ENCODE data around the gene OR2L2. TPM values are rescaled to one million over a fixed set of nuclear protein-coding genes. Genes with fewer than 3 reads are reported as not detected.
A peak's percentile ranks its signal among the peaks of the same experiment; 100 is the strongest.

OR2L2 gene
- polyA plus RNA-seq, 2 of the 4 experiments (the other 2 are of a cell fraction) = not detected

DNA sequence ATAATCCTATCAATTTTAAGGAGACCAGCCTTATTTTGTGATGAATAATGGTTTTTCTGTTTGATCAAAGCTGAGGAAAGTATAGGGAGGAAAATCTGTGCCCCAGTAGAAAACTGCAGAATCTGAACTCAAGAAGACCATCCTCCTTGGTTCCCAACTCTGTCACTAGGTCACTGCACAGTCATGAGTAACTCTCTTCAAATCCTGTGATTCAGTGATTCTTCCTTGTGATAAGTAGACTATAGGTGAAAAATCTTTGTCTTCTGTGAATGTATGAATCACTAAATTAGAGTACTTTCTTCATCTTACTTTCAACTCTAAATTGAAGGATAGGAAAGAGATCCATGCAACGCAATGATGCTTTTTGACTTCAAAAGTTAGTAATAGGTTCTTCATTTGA is 29.7 kb upstream of the OR2L2 start:
- POLR2A ChIA-PET = no interaction called here
- ATAC-seq = no peak
- H3K4me3 ChIP-seq = no peak overlapping the region
- CTCF ChIA-PET = no interaction called here
- peaks cover 5% of the 10 kb centered on the region; the same call in 1 of the 3 replicates for H3K9me3 ChIP-seq
- no peak for FAIRE-seq
- H3K4me1 ChIP-seq = no peaks in the 10 kb centered on the region
- no peak for DNase-seq (ENCODE audit: low read depth in 1 of 2, low spot score in 1 of 2)
- WGBS (ENCODE audit: missing lambda C conversion rate) = 0% methylated on average over 1 of the region's 1 CpG
- H3K4me2 ChIP-seq = no peak overlapping the region
- TF ChIP-seq EP300 (IDR thresholded peaks at IDR 0.05) (no peak), KDM1A (IDR thresholded peaks at IDR 0.05; ENCODE audit: low read depth) (no peak), CBX8 (IDR thresholded peaks at IDR 0.05) (no peak), BHLHE40 (IDR thresholded peaks at IDR 0.05; ENCODE audit: low read depth, low read length) (no peak), CHD2 (IDR thresholded peaks at IDR 0.05; ENCODE audit: low read length, partially characterized antibody) (no peak), SMC3 (IDR thresholded peaks at IDR 0.05) (no peak), CEBPB (IDR thresholded peaks at IDR 0.05) (no peak), CBX2 (IDR thresholded peaks at IDR 0.05; ENCODE audit: borderline replicate concordance, low read depth) (no peak), NR3C1 (IDR thresholded peaks at IDR 0.05) (no peak), RAD21 (conservative IDR thresholded peaks at IDR 0.05 in 1 of 2, IDR thresholded peaks at IDR 0.05 in 1 of 2) (no peak), MAZ (IDR thresholded peaks at IDR 0.05; ENCODE audit: borderline replicate concordance, low read depth, low read length) (no peak), ZSCAN20 (CRISPR knock-in tag; IDR thresholded peaks at IDR 0.05) (no peak)
- TF ChIP-seq, protein P1, sequence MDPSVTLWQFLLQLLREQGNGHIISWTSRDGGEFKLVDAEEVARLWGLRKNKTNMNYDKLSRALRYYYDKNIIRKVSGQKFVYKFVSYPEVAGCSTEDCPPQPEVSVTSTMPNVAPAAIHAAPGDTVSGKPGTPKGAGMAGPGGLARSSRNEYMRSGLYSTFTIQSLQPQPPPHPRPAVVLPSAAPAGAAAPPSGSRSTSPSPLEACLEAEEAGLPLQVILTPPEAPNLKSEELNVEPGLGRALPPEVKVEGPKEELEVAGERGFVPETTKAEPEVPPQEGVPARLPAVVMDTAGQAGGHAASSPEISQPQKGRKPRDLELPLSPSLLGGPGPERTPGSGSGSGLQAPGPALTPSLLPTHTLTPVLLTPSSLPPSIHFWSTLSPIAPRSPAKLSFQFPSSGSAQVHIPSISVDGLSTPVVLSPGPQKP (IDR thresholded peaks at IDR 0.05; ENCODE audit: low read depth, low read length) = no peak
- TF ChIP-seq, protein P2, sequence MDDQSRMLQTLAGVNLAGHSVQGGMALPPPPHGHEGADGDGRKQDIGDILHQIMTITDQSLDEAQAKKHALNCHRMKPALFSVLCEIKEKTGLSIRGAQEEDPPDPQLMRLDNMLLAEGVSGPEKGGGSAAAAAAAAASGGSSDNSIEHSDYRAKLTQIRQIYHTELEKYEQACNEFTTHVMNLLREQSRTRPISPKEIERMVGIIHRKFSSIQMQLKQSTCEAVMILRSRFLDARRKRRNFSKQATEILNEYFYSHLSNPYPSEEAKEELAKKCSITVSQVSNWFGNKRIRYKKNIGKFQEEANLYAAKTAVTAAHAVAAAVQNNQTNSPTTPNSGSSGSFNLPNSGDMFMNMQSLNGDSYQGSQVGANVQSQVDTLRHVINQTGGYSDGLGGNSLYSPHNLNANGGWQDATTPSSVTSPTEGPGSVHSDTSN (IDR thresholded peaks at IDR 0.05) = no peak
- no peak overlapping the region for H3K27ac ChIP-seq

DNA sequence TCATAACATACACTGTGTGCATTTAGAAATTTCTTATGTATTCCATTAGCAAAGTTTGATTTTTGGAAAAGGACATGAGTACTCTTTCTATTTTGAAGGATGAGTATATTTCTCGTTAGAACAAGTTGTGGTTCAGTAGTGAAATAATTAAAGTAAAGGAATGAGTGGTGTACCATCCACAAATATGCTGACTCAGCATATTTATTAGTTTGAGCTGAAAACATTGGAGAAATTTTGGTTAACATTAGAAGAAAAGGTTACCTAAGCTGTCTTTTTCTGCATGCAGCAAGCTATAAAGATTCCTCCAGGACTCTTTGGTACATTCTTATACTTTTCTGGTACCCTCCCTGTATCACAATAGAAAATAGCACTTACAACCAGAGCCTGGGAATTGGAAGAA is 22.1 kb upstream of the OR2L2 start:
- no peak overlapping the region for H3K27ac ChIP-seq
- H3K4me2 ChIP-seq = no peak overlapping the region
- 2% methylated on average over 1 of the region's 1 CpG for WGBS (ENCODE audit: missing lambda C conversion rate)
- FAIRE-seq = no peak
- TF ChIP-seq MAFK (IDR thresholded peaks at IDR 0.05; ENCODE audit: partially characterized antibody) = peak; percentile 99
- no peak for TF ChIP-seq KDM5A (IDR thresholded peaks at IDR 0.05)
- CTCF ChIA-PET = no interaction called here
- H3K9me3 ChIP-seq = peaks cover 5% of the 10 kb centered on the region; the same call in 1 of the 3 replicates
- ATAC-seq = no peak
- POLR2A ChIA-PET = no interaction called here
- no peaks in the 10 kb centered on the region for H3K4me1 ChIP-seq
- DNase-seq (ENCODE audit: low read depth in 1 of 2, low spot score in 1 of 2) = no peak
- H3K4me3 ChIP-seq = no peak overlapping the region

DNA sequence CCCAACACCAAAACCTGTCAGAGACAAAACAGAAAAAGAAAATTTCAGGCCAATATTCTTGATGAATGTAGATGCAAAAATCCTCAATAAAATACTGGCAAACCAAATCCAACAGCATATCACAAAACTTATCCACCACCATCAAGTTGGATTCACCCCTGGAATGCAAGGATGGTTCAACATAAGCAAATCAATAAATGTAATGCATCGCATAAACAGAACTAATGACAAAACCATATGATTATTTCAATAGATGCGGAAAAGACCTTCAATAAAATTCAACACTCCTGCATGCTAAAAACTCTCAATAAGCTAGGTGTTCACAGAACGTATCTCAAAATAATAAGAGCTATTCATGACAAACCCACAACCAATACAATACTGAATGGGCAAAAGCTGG is 20.2 kb upstream of the OR2L2 start:
- H3K27ac ChIP-seq = no peak overlapping the region
- CTCF ChIA-PET = no interaction called here
- no peak overlapping the region for H3K4me3 ChIP-seq
- H3K9me3 ChIP-seq = peaks cover 5% of the 10 kb centered on the region; the same call in 1 of the 3 replicates
- ATAC-seq (no peak), DNase-seq (ENCODE audit: low read depth in 1 of 2, low spot score in 1 of 2) (no peak), FAIRE-seq (no peak)
- no peak overlapping the region for H3K4me2 ChIP-seq
- POLR2A ChIA-PET = no interaction called here
- WGBS (ENCODE audit: missing lambda C conversion rate) = 40% methylated on average over 3 of the region's 3 CpGs
- H3K4me1 ChIP-seq = no peaks in the 10 kb centered on the region
- TF ChIP-seq FOSL2 (IDR thresholded peaks at IDR 0.05) (no peak), FOSL2 (CRISPR knock-in tag; IDR thresholded peaks at IDR 0.05) (no peak), ZC3H11A (IDR thresholded peaks at IDR 0.05) (no peak), RNF2 (IDR thresholded peaks at IDR 0.05; ENCODE audit: borderline replicate concordance, low read depth) (no peak), NR3C1 (IDR thresholded peaks at IDR 0.05) (no peak), HEYL (CRISPR knock-in tag; IDR thresholded peaks at IDR 0.05) (no peak), ZFP36 (IDR thresholded peaks at IDR 0.05; ENCODE audit: borderline replicate concordance, partially characterized antibody) (no peak), POLR2AphosphoS2 (conservative IDR thresholded peaks at IDR 0.05; ENCODE audit: low read length) (no peak), FOXS1 (CRISPR knock-in tag; IDR thresholded peaks at IDR 0.05) (no peak), HOXB13 (CRISPR knock-in tag; IDR thresholded peaks at IDR 0.05; ENCODE audit: low read depth) (no peak), TP53 (CRISPR knock-in tag; IDR thresholded peaks at IDR 0.05) (no peak), RFX5 (IDR thresholded peaks at IDR 0.05) (no peak), TFCP2L1 (CRISPR knock-in tag; IDR thresholded peaks at IDR 0.05) (no peak)
- TF ChIP-seq, protein P3, sequence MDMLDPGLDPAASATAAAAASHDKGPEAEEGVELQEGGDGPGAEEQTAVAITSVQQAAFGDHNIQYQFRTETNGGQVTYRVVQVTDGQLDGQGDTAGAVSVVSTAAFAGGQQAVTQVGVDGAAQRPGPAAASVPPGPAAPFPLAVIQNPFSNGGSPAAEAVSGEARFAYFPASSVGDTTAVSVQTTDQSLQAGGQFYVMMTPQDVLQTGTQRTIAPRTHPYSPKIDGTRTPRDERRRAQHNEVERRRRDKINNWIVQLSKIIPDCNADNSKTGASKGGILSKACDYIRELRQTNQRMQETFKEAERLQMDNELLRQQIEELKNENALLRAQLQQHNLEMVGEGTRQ (IDR thresholded peaks at IDR 0.05) = no peak
- TF ChIP-seq, protein P4, sequence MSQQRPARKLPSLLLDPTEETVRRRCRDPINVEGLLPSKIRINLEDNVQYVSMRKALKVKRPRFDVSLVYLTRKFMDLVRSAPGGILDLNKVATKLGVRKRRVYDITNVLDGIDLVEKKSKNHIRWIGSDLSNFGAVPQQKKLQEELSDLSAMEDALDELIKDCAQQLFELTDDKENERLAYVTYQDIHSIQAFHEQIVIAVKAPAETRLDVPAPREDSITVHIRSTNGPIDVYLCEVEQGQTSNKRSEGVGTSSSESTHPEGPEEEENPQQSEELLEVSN (IDR thresholded peaks at IDR 0.05; ENCODE audit: borderline replicate concordance, low read depth) = no peak

All from A549 (cell line).